ENCODE measurements around the gene EXOC3L4.
"Not testable (repeated sequence)": the region's sequence is repeated elsewhere in the genome, so short reads cannot be mapped to it uniquely, and the experiment has no call there.

The EXOC3L4 gene

DNA sequence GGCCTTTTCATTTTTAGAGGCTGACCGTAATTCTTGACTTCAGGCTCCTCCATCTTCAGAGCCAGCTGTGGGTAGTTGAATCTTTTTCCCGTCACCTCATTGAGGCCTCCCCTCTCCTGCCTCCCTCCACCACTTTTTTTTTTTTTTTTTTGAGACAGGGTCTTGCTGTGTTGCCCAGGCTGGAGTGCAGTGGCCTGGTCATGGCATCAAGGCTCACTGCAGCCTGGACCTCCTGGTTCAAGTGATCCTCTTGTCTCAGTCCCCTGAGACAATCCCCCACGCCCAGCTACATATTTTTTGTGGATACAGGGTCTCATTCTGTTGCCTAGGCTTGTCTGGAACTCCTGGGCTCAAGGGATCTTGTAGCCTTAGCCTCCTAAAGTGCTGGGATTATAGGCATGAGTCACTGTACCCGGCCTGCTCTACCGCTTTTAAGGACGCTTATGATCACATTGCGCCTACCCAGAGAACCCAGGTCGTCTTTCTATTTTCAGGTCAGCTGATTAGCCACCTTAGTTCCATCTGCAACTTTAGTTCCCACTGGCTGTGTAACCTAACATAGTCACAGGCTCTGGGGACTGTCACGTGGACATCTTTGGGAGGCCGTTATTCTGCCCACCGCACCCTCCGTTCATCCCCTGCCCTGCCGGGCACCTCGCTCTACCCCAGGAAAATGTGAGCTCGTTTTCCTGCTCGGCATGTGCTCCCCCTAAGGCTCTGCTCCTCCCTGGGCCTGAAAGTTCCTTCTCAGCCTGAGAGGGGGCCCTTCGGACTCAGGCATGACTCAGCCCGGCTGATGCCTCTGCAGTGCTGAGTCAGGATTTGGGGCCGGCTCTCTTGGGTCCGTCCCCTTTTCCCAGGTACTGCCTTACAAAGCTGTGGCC lies 42.1 kb downstream of the EXOC3L4 start:
- DNase-seq: no peak

DNA sequence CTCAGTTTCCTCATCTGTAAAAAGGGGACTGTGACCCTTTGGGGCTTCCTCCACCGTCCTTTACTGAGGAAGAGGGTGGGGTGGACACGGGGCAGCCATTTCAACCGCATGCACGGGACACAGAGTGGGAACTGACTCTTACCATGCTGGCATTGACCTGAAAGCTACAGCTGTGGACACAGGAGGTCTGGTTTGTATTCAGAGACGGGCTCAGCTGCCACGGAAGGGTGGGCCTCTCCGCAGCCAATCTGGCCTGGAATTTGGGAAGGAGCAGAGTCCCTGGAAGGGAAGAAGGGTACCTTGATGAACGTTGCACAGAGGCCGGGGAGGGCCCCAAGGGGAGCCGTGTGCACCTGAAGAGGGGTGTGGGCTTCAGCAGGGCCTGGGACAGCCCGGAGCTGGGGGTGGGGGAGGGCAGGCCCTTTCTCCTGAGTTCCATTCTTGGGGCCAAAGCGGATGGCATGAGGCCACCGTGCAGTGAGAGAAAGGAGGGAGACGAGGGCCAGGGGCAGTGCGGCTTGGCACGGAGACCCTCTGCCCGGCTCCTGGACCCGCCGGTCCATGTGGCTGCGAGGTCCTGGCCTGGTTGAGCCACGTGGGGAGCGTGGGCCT lies 43.3 kb downstream of the EXOC3L4 start:
- DNase-seq: no peak

DNA sequence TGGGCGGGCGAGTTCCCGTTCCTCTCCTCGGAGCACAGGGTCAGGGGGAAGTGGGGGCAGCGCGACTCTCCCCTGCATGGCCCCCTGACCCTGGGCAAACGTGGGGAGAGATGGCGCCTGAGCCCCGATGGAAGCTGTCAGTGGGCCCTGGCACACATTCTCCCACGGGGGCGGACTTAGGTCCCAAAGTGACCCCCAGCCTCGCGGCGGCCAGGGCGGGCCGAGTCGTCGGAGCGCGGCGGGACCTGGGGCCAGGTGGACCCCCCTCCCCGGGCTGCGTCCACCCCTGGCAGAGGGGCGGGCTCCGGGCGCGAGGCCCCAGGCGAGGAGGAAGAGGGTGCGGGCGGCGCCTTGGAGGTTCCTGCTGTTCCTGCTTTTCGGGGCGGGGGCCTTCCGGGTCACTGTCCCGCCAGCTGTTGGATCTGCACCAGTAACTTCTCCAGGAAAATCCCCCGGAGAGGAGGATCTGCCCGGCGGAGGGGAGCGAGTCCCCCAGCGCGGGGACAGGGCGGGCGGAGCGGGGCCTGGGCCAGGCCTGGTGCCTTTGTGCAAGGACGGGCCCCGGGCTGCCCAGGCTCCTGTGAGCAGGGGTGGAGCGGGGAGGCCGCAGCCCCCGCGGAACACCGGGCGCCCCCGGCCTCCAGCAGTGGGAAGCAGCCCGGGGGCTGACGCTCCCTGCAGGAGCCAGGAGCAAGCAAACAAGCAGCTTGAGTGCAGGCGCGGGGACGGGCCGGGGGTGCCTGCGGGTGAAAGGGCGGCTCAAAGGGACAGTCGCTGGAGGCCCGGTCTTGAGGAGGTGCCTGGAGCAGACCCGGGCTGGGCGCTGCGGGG lies 44.0 kb downstream of the EXOC3L4 start:
- DNase-seq: no peak

DNA sequence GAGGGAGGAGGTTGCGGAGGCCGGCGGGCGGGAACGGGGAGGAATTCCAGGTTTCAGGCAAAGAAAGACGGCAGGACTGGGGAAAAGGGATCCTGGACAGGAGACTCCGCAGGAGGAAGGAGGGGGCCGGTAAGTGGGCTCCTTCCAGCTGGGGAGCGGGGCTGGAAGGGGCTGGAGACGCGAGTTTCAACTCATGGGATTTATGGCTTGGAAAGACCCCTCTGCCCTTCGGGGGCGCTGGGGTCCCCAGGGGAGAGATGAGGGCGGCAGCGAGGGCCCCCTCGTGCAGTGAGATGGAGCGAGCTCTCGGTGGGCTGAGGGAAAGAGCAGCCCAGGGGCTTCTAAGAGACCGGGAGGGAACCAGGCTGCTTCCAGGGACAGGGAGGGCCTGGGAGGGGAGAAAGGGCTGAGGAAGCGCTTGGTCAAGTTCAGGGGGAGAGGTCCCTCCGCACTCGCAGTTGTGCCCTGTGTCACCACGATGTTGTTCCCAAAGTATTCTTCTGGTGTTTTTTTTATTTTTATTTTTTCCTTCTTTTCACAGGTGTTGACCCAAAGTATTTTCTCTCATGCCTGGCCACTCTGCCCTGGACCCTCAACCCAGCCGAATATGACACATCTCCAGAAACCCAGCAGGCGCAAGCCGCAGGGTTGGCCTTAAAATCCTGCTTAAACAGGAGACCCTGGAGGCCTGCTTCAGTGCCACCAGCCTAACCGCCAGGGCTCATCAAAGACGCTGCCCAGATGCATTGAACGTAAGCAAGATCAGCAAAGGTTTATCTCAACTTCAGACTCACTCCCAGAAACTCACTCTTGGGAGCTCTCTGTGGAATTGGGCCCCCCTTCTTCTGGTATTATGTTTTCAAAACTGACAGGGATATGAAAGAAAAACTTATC lies 44.9 kb downstream of the EXOC3L4 start:
- no peak for DNase-seq

DNA sequence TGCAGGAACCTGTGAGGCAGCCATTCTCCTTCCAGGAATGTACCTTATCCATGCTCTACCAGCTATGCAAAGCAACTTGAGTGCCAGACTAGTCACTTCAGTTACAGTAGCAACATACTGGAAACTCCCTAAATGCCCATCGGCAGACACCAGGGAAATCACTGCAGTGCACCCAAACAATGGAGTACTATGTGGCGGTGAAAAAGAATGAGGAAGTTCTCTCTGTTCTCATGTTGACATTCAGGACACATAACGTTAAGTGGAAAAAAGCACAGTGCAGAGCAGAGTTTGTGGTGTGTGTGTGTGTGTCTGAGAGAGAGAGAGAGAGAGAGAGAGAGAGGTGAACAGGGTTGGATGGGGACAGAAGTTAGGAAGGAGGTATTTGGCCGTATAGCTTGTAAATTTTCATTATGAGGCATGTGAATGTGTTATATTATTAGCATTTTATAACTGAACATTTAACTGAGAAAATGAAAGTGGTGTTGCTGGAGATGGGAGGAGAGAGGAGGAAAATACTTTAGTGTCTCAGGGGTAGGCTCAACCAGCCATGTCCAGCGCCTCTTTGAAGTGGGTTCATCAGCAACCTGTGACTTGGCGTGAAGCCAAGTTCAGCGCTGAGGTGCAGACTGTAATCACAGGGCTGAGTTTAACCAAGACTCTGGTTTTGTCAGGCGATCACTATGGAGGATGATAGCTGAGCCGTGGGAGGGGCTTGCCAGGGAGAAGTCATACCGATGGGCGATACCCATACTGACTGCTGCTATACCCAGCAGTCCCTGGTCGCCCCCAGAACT lies 46.0 kb downstream of the EXOC3L4 start:
- DNase-seq: no peak

DNA sequence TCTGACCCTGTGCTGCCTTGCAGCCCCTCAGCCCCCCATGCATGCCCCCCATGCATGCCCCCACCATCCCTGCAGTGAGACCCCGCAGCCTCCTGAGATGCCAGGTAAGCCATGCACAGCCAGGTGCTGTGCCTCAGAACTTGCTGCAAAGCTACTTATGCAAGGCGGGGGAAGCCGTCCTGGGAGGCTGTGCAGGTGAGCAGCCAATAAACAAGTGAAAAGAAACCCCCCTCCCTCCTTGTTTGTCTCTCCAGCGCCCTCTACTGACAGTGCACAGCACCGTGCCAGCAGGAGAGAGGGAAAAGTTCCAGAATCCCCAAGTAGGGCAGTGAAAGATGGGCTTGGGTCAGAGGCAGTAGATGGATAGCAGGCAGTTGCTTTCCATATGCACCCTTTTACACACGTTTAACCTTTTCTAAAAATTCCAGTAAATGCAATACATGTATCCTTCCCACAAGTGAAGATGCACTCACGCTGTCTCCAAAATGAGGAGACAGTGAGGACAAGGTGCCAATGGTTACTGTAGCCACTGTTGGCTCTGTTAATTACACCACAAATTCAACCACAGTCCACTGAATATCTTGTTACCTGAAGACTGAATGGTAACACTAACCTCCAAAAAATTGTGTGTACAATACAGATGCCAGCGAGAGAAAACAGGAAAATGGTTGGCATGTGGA lies 46.7 kb downstream of the EXOC3L4 start:
- peak; percentile 66 for DNase-seq

DNA sequence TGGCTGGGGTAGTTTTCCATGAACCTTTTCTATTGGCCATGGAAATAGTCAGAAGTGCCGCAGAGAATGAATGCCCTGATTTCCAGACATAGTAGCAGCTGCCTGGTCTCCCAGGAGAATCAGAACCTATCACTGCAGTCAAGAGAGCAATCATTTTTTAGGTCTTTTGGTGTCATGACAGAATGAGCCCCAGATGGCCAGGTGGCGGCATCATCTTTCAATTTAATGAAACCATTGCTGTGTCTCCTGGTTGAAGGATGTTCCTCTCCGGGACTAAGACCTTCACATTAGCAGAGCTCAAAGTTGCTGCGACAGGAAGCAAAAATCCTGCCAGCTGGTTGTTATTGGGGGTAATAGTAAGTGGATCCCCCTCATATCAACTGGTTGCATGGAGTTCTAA lies 47.5 kb downstream of the EXOC3L4 start:
- DNase-seq: no peak

DNA sequence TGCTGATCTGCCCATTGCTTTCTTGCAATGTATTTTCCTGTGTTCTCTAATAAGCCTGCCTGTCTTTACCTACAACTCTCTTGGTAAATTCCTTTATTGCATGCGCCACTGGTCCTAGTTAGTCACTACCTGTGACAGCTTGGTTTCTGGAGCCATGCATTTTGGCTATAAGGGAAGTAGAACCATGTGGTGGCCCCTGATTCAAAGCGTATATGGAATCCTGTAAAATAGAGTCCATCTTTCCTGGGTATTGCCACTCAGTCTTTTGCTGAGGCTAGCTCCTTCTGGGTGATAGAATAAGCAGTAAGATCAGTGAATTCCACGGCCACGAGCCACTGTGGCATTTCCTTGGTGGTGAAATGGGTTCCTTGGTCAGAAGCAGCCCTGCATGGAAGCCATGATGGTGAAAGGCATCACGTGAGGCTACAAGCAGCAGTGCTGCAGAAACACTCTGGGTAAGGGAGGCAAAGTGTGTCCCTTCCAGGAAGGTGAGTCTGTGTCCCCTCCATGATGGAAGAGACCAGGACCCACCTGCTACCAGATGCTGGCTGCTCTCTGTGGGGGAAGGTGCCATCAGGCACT lies 48.3 kb downstream of the EXOC3L4 start:
- no peak for DNase-seq

DNA sequence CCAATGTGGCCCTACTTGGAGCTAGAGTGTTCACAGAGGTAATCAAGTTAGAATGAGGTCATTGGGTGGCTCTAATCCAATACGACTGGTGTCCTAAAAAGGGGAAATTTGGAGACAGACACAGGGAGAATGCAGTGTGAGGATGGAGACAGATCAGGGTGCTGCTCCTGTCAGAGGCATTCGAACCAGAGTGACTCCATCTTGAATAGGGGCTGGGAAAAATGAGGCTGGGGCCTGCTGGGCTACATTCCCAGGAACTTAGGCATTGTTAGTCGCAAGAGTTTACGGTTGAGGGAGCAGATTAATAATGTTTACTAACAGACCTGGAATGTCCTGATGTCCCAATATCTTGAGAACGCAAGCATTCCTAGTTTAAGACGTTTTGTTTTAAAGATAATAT lies 49.0 kb downstream of the EXOC3L4 start:
- DNase-seq: no peak

DNA sequence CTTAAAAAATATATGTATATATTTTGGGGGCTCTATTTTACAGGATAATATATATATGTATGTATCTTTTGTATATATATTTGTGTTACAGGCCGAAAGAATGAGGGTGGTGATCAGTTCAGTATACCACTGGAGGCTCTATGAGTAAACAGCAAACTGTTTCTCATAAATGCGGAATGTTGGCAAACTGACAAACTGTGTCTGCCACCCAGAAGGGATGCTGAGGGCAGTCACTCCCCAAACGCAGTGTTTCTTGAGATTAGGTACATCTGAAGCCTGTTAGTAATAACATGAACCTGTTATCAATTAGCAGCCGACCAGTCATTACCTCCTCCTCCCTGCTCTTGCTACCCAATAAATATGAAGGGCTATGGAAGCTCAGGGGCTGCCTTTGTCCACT lies 49.6 kb downstream of the EXOC3L4 start:
- no peak for DNase-seq

DNA sequence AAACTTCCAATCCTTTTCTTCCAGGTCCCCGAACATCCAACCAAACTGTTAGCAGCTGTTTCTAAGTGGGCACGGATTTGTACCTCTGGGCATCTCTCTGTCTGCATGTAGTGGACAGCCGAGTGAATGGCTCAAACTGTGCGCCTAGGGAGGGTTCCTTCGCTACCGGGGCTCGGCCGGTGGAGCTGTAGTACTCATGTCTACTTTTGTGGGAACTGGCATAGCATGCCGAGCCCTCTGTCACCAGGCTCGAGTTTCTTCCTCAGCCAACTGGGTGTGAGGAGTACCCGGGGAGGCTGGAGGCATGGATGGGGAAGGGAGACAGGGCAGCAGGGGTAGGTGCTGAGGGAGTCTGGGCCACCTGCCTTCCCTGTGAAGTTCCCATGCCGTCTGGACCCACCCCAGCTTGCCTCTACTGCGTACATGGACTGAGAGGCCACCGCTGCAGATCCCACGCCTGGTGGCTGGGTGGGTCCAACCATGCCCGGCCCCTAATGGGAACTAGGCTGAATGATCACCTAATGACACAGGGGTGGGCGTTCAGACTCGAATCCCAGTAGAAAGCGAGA lies 51.7 kb downstream of the EXOC3L4 start:
- DNase-seq: no peak

DNA sequence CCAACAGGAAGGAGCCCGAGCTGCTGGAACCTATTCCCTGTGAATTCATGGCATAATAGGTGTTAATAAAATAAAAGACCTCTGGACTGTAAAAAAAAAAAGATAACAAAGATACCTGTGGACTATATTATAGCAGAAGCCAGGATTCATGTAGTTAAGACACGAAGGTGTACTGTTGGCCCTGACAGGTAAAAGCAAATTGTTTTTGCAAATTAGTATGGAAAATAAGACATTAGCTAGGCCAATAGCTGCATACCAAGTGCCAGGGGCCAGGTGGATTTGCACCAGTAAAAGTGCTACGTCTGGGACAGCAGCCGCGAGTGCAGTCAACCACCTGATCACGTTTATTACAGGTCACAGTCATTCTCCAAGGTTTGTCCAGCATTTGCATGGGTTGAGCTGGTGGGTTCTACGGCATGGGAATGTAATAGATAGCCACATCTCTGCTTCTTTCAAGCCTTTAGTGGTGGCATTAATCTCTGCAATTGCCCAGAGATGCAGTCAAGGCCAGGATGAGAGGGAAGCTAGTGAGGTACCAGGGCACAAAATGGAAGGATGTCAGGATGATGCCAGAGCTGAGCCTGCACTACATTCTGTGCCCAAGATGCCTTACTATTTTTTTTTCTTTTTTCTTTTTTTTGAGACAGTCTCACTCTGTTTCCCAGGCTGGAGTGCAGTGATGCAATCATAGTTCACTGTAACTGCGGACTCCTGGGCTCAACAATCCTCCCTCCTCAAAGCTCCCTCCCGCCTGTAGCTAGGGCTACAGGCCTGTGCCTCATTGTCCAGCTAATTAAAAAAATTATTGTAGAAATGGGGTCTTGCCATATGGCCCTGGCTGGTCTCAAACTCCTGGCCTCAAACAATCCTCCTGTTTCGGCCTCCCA lies 55.1 kb downstream of the EXOC3L4 start:
- no peak for DNase-seq

DNA sequence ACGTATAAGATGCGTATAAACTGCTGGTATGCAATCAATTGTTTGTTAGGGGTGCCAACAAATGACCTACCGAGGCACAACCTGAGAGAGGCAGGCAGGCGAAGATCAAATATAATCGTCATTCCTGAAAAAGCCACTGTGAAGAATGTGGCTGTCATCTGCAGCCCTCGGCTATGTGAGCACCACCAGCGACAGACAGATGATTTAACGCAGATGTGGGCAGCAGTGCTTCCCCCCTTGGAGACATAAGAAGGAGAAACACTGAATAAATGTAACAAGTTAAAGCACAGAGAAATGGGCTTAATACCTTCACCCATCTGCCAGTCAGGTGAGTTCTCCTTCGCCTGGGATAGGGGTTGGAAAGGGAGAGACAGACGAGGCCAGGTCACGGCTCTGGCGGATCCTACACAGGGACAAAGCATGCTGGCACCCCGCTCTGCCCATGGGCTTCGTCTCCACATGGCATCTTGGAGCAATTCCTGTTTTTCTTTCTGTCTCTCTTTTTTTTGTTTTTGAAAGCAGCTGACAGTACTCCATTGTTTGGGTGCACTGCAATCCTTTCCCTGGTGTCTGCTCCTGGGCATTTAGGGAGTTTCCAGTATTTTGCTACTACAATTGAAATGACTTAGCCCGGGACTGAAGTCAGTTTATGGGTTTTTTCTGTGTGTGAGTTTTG lies 56.9 kb downstream of the EXOC3L4 start:
- no peak for DNase-seq

DNA sequence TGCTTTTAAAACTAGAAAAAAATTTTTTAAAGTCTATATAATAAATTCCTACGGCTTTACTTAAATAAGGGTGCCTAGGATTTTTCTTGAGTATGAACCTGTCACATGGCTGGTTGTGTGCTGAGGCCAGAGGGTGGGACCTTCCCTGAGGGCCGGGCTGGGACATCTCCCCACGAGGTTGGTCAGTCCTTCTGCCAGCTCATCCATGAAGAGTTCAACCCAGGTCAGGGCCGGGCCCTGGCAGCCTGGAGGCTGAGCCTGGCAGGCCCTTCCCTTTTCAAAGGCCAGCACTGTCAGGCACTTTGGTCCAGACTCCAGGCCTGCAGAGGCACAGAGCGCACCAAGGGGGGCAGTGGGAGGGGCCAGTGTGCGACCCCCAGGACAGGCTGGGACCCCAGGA lies 60.5 kb downstream of the EXOC3L4 start:
- DNase-seq: no peak

DNA sequence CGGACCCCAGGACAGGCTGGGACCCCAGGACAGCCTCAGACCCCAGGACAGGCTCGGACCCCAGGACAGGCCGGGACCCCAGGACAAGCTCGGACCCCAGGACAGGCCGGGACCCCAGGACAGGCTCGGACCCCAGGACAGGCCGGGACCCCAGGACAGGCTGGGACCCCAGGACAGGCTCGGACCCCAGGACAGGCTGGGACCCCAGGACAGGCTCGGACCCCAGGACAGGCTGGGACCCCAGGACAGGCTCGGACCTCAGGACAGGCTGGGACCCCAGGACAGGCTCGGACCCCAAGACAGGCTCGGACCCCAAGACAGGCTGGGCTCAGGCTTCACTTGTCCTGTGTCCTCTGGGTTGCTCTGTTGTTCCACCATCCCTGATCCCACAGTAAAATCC lies 60.9 kb downstream of the EXOC3L4 start:
- not testable (repeated sequence) for DNase-seq

DNA sequence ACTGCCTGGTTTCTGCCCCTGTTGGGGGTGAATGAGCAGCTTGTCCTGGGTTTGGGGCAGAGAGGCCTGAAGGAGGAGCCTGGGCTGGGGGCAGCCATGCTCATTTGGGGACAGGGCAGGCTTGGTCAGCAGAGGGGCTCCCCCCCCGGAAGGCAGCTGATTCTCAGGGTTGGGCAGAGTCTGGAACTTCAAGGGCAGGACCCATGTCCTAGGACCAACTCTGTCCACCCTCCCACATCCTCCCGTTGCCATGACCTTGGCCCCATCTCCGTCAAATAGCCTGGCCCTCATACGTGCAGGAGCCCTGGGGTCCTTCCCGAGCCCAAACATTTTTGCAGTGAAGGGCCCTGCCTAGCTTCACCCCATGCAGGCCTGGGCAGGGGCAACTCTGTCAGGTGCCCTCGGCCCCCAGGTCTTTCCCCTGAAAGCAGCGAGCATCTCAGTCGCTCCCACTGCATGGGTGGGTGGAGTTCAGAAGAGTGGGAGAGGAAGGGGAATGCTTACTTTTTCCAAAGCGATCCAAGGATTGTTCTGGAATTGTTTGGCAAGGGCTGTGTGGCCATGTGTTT lies 61.4 kb downstream of the EXOC3L4 start:
- no peak for DNase-seq

DNA sequence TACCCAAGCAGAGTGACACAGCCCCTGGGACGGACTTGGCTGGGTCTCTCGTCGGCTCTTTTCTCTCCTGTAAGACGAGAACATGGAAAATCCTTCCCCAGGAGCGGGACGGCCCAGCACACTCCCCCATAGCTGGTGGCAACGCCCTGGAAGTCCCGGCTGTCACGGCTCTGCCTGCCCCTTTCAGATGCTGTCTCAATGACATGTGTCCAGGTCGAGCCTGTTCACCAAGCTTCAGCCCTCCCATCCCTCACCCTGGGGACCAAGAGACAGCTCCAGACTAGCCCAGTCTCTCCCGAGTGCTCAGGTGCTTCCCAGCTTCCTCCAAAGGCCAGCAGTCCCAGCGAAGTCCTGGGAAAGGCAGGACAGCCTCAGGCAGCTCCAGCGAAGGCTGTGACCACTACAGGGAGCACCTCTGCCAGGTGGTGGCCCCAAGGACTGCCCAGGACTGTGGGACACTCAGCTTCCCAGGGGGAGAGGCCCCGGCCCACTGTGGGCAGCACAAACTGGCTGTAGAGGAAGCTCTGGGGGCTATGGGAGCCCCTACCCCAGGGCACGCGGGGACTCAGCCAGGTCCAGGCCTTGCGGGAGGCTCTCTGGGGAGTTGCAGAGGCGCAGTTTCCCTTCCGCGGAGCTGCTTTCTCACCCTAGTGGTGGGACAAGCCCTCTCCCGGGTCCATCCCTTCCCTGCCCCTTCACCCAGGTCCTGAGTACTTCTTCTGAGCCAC lies 62.3 kb downstream of the EXOC3L4 start:
- peak; percentile 20 for DNase-seq

DNA sequence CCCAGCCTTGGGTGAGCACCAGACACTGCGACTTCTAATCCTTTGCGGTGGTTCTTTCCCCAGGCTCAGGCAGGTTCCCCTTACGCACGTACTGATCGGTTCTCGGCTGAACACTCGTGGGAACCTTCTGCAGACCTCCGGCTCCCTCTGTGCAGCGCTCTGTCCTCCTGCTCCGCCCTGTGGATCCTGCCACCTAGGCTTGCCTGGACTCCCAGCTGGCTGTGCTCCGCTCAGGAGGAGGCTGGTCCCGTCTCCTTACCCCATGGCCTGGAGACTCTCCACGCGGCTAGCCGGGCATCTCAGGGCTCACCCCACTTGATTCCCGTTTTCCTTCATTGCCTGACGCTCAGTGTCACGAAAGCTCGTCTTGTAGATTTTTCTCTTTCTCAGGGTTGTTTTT lies 63.4 kb downstream of the EXOC3L4 start:
- peak; percentile 29 for DNase-seq

All from activated CD8-positive, alpha-beta memory T cell treated with anti-CD3 and anti-CD28 coated beads, Interleukin-2, amount 50 U/mL, for 48 hours (primary cell).